ENCODE measurements around the gene COA1. TPM values are rescaled to one million over a fixed set of nuclear protein-coding genes. Genes with fewer than 3 reads are reported as not detected.

The COA1 gene
- polyA plus RNA-seq, 1 donor (not counting 4 experiments of a cell fraction or from before 2014, with no cell fraction given): 32.2 TPM

- H3K36me3 ChIP-seq (ENCODE audit: control insufficient read depth in 2 of 2, extremely low read depth in 1 of 2, insufficient read depth in 2 of 2, low read length in 2 of 2): no peaks in the 10 kb centered on the region
- TF ChIP-seq CTCF (optimal IDR thresholded peaks at IDR 0.05 in 1 of 3, IDR thresholded peaks at IDR 0.05 in 1 of 3, conservative IDR thresholded peaks at IDR 0.05 in 1 of 3; ENCODE audit: extremely low read depth in 1 of 3, insufficient read depth in 2 of 3, low read length in 3 of 3) (no peak), EZH2 (IDR thresholded peaks at IDR 0.05; ENCODE audit: low read length) (no peak)
- no peak overlapping the region for H3K4me2 ChIP-seq (ENCODE audit: control insufficient read depth, extremely low read depth, insufficient read depth, low read depth, low read length)
- FAIRE-seq (no peak), DNase-seq (ENCODE audit: low read depth, low spot score) (no peak)
- dilution Hi-C loops (cut with MboI; ENCODE audit: extremely low pct_ligation_motif_present, low sequenced_read_pairs): no loop called here
- H2AFZ ChIP-seq (ENCODE audit: control insufficient read depth, low read length): no peak overlapping the region
- H3K4me3 ChIP-seq (ENCODE audit: control insufficient read depth in 2 of 3, extremely low read depth in 1 of 3, insufficient read depth in 2 of 3, low read depth in 1 of 3, low read length in 3 of 3): no peak overlapping the region
- H3K9me1 ChIP-seq (ENCODE audit: control insufficient read depth, extremely low read depth, insufficient read depth, low read length): no peaks in the 10 kb centered on the region
- H3K27ac ChIP-seq (ENCODE audit: control insufficient read depth, insufficient read depth, low read length): no peak overlapping the region
- no peaks in the 10 kb centered on the region for H3K9me3 ChIP-seq (ENCODE audit: control insufficient read depth, low read depth, low read length)
- H3K79me2 ChIP-seq (ENCODE audit: control insufficient read depth, insufficient read depth, low read length): no peaks in the 10 kb centered on the region
- H3K4me1 ChIP-seq (ENCODE audit: control insufficient read depth, extremely low read depth, insufficient read depth, low read length): peaks cover 8% of the 10 kb centered on the region
- no peaks in the 10 kb centered on the region for H3K27me3 ChIP-seq (ENCODE audit: control insufficient read depth, extremely low read depth, insufficient read depth, low read length)
- H4K20me1 ChIP-seq (ENCODE audit: control insufficient read depth, extremely low read depth, insufficient read depth, low read length): no peaks in the 10 kb centered on the region
- H3K9ac ChIP-seq (ENCODE audit: control insufficient read depth, extremely low read depth, insufficient read depth, low read length): no peak overlapping the region
Measured at GRCh38 chr7:43754596-43754995, 25.3 kb upstream of the COA1 start.

- H3K9me3 ChIP-seq (ENCODE audit: control insufficient read depth, low read depth, low read length): no peaks in the 10 kb centered on the region
- DNase-seq (ENCODE audit: low read depth, low spot score) (no peak), FAIRE-seq (no peak)
- H3K4me2 ChIP-seq (ENCODE audit: control insufficient read depth, extremely low read depth, insufficient read depth, low read depth, low read length): no peak overlapping the region
- H3K9me1 ChIP-seq (ENCODE audit: control insufficient read depth, extremely low read depth, insufficient read depth, low read length): no peaks in the 10 kb centered on the region
- H3K4me3 ChIP-seq (ENCODE audit: control insufficient read depth in 2 of 3, extremely low read depth in 1 of 3, insufficient read depth in 2 of 3, low read depth in 1 of 3, low read length in 3 of 3): no peak overlapping the region
- dilution Hi-C loops (cut with MboI; ENCODE audit: extremely low pct_ligation_motif_present, low sequenced_read_pairs): no loop called here
- H2AFZ ChIP-seq (ENCODE audit: control insufficient read depth, low read length): no peak overlapping the region
- no peak overlapping the region for H3K9ac ChIP-seq (ENCODE audit: control insufficient read depth, extremely low read depth, insufficient read depth, low read length)
- TF ChIP-seq CTCF (optimal IDR thresholded peaks at IDR 0.05 in 1 of 3, IDR thresholded peaks at IDR 0.05 in 1 of 3, conservative IDR thresholded peaks at IDR 0.05 in 1 of 3; ENCODE audit: extremely low read depth in 1 of 3, insufficient read depth in 2 of 3, low read length in 3 of 3) (no peak), EZH2 (IDR thresholded peaks at IDR 0.05; ENCODE audit: low read length) (no peak)
- H3K79me2 ChIP-seq (ENCODE audit: control insufficient read depth, insufficient read depth, low read length): no peaks in the 10 kb centered on the region
- no peaks in the 10 kb centered on the region for H3K36me3 ChIP-seq (ENCODE audit: control insufficient read depth in 2 of 2, extremely low read depth in 1 of 2, insufficient read depth in 2 of 2, low read length in 2 of 2)
- H4K20me1 ChIP-seq (ENCODE audit: control insufficient read depth, extremely low read depth, insufficient read depth, low read length): no peaks in the 10 kb centered on the region
- H3K4me1 ChIP-seq (ENCODE audit: control insufficient read depth, extremely low read depth, insufficient read depth, low read length): peaks cover 4% of the 10 kb centered on the region
- H3K27me3 ChIP-seq (ENCODE audit: control insufficient read depth, extremely low read depth, insufficient read depth, low read length): no peaks in the 10 kb centered on the region
- no peak overlapping the region for H3K27ac ChIP-seq (ENCODE audit: control insufficient read depth, insufficient read depth, low read length)
Measured at GRCh38 chr7:43753843-43754242, 24.5 kb upstream of the COA1 start.
